AG08395 (cell line): ENCODE data around the gene CCDC192.
A peak's percentile ranks its signal among the peaks of the same experiment; 100 is the strongest.

Experiments
- DNase-seq: peaks from one replicate; pipeline ENCODE4 v3.0.0; 2012; ENCODE audit warnings: mixed read lengths, low spot score

Gene CCDC192

GRCh38 chr5:127810017-127810416 is 106.8 kb downstream of the CCDC192 start:
- DNase-seq: no peak

- no peak for DNase-seq
These were observed 107.7 kb downstream of the CCDC192 start for GRCh38 chr5:127810707-127811490.

- DNase-seq: no peak
These were observed 109.4 kb downstream of the CCDC192 start for GRCh38 chr5:127812570-127812969.

DNA sequence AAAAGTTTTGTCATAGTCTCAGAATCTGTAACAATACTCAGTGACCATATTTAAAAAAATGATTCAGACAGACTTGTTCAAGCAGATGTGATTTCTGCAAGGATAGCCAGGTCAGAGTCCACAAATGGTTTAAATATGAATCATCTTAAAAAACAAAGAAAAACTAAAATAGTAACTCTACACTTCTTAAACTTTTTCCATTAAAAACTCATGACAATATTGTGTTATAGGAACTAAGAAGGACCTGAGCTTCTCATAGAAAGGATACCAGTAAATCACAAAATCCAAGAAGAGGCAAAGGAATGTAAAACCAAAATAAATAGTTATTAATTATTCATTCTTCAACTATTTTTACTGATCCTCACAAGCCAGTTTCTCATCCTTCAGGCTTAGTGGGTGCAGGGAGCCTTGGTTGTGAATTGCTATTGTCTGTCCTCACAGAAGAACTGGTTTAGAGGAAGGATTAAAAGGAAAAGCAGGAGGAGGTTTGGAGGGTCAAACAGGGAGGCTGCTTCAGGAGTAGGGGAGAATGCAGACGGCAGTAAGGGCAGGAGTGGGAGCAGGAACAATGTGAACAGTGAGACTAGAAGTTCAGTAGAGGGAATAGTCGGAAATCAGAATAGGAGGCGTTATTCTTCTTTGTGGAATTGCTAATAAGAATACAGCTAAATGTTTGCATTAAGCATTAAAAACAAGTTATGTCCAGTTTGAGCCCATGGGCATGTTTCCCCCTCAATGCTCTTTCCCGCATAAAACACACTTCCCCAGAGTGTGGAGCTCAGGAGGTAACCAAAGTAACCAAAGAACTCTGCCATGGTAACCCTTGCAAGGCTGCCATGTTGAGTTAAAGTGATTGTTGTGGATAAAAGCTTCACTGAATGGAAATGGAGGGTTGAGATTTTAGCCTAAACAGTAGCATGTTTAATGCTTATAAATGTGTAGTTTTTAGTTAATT is 110.7 kb downstream of the CCDC192 start:
- DNase-seq: peak; percentile 49

DNA sequence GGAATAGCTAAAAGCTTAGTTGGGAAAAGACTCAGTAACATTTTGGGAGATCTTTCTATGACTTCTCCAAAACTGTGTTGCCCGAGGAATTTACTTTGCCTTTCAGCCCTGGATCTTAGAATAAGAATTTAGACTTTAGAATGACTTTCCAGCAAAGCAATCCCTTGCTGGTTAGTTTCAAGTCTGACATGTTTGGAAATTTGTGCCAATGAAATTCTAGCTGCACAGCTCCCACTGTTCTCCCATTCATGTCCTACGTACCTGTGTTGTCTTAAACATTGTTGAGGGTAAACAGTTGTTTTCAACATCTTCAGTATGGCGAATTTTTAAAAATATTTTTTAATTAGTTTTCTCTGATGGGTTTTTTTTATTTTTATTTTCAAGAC is 111.4 kb downstream of the CCDC192 start:
- DNase-seq: no peak

GRCh38 chr5:127820910-127821553 is 117.8 kb downstream of the CCDC192 start:
- DNase-seq: no peak

- DNase-seq: no peak
These were observed 118.7 kb downstream of the CCDC192 start for GRCh38 chr5:127821896-127822295.

GRCh38 chr5:127824126-127824525 is 120.9 kb downstream of the CCDC192 start:
- no peak for DNase-seq

- no peak for DNase-seq
These were observed 122.8 kb downstream of the CCDC192 start for GRCh38 chr5:127826011-127826410.

- no peak for DNase-seq
These were observed 124.3 kb downstream of the CCDC192 start for GRCh38 chr5:127827451-127827850.

- no peak for DNase-seq
These were observed 127.0 kb downstream of the CCDC192 start for GRCh38 chr5:127830157-127830556.

GRCh38 chr5:127830829-127831598 is 127.8 kb downstream of the CCDC192 start:
- no peak for DNase-seq

DNA sequence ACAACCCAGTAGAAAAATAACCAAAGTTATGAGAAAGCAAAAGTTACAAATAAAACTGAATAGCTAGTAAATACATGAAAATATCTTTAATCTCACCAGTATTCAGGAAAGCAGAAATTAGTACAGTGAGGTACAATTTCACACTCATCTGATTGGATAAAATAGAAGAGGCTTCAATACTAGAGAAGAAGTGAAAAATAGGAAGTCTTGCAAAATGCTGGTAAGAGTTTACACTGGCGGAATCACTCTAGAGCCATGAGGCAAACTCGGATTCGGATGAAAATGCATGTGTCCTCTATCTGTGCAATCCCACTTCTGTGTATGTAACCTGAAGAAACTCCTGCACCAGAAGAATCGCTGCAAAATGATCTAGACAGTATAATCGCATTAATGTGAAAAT is 128.9 kb downstream of the CCDC192 start:
- DNase-seq: no peak

DNA sequence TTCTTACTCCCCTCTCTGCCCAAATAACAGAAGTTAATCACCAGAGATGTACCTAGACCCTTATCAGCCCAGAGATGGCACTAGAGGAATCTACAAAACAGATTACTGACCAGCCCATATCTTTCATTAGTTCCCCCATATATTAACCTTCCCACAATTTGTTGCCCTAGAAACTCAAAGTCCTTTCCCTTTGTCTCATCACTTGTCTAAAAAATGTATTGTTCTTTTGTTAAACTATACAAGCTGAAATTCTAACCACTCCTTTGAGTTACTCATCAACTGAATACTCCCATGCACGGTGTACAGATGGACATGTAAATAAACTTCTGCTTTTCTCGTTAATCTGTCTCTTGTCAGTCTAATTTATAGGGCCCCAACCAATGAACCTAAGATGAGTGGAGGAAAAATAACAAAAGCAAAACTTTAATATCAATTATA is 130.9 kb downstream of the CCDC192 start:
- no peak for DNase-seq

DNA sequence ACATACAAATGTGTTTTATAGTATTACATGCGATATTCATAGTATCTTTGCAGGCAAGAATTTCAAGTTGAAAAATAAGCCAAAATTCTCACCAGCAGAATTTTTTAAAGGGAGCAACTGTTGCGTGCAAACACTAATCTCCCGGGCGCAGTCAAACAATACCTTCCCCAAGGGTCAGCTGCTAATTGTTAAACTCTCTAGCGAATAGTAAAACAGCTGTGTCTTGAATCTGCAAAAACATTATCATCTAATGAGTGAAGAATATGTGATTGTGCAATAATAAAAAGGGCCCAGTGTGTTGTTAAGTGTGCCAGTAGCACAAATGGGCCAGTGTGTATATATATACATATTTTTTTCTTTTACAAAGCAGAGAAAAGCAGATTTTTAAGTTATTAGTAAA is 131.4 kb downstream of the CCDC192 start:
- no peak for DNase-seq

GRCh38 chr5:127838661-127839060 is 135.5 kb downstream of the CCDC192 start:
- DNase-seq: peak; percentile 18

DNA sequence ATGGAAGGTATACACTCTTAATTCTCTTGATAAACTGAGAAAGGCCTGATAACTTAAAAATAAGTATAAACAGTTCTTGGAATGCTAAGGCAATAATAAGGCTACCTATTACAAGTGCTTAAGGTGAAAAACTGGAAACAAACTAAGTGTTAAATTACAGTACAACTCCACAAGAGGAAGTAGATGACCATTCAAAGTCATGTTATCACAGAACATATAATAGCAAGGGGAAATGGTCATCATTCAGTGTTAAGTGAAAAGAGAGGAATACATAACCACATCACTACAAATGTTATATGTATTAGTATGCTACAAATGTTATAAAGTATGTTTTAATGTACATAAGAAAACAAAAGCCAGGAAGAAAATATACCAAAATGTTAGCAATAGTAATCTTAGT is 135.9 kb downstream of the CCDC192 start:
- DNase-seq: no peak

DNA sequence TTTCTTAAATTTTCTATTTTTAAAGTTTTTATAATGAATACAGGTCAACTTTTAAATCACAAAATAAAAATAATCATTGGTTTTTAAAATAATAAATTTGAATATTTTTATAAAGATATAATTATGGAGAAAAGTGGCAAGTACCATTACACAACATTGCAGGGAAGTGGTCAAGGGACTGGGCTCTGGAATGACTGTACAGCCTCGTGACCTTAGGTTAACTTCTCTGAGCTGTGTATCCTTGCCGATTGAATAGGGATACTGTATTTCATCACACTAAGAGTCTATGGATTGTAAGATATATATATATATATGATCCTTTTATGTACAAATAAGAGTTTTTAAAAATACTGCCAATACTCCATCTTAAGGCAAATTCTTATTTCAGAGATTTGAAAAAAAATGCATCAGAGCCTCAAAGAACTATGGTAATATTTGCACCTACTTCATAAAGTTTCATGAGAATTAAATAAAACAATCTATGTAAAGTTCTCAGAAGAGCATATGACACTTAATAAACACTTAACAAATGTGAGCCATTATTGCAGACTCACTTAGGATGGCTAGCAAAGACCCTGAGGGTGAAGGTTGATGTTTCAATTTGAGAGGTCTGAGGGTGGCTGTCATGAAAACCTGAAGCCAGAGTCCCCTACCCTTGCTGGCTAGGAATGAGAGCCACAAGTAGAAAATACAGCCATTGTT is 136.5 kb downstream of the CCDC192 start:
- DNase-seq: no peak

DNA sequence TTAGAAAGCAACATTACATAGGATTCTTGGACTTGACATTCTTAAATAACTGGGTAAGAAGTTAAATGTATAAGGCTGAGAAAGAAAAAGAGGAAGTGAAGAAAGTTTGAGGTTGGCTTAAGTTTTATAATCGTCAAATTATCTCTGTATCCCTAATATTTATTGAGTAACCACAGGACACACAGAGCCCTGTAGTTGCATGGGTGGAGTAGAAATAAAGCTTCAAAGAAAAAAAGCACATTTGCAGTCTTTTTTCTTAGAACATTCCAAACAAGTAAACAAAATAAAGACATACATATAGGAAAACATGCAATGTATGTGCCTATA is 137.0 kb downstream of the CCDC192 start:
- no peak for DNase-seq

GRCh38 chr5:127840809-127841208 is 137.6 kb downstream of the CCDC192 start:
- no peak for DNase-seq

DNA sequence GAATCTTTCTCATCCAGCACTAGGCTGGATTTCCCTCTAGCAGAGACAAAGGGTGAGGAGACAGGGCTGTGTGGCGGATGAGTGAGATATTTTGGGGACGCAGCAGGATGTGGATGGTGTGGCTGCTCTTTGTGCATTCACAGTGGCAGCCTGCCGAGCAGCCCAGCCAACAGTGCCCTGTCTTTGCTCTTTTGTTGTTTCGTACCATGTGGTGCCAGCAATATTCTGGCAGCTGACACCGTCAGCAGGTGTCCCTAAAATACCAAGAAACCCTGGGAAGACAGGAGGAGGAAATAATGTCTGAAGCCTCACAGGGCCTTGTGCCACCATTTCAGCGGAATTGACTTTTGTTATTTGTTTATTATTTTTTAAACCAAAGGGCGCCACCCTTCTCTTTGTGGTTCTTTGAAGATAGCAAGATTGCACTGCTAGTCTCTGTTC is 141.4 kb downstream of the CCDC192 start:
- no peak for DNase-seq
